WTC11 (cell line): ENCODE data around the gene RTKN. TPM values are rescaled to one million over a fixed set of nuclear protein-coding genes. Genes with fewer than 3 reads are reported as not detected.

Experiments
- ATAC-seq: fragments of 200-7000 bp; cut with Tn5 transposase; 2 replicates; pipeline ENCODE4 v1.10.0; 2021; ENCODE audit warnings: mild to moderate bottlenecking, moderate library complexity
- CTCF ChIA-PET: fragments of 300-600 bp; sonication (Branson Sonifier 250); formaldehyde crosslinking; loops from one replicate; lab custom pipeline; 2021; ENCODE audit warnings: antibody characterized with exemption; lab: Charles Lee
- POLR2A ChIA-PET: fragments of 350-600 bp; sonication (Branson Sonifier 250); formaldehyde crosslinking; loops from one replicate; lab custom pipeline; 2021; ENCODE audit warnings: antibody characterized with exemption; lab: Charles Lee
- DNase-seq: peaks from one replicate; pipeline ENCODE4 v3.0.0; 2021; ENCODE audit warnings: low spot score
- H3K27ac Mint-ChIP-seq: 2 replicates; pipeline ENCODE4 v1.8.0; 2021; ENCODE audit warnings: mixed read lengths
- H3K27me3 Mint-ChIP-seq: 2 replicates; pipeline ENCODE4 v1.8.0; 2021; ENCODE audit warnings: low read depth, mild to moderate bottlenecking, moderate library complexity, mixed read lengths
- H3K36me3 Mint-ChIP-seq: 2 replicates; pipeline ENCODE4 v1.8.0; 2021; ENCODE audit warnings: mixed read lengths
- H3K4me1 Mint-ChIP-seq: 2 replicates; pipeline ENCODE4 v1.8.0; 2022; ENCODE audit warnings: mixed read lengths
- H3K4me3 Mint-ChIP-seq: 2 replicates; pipeline ENCODE4 v1.8.0; 2021; ENCODE audit warnings: mild to moderate bottlenecking, moderate library complexity, mixed read lengths
- H3K9me3 Mint-ChIP-seq: 2 replicates; pipeline ENCODE4 v1.8.0; 2021; ENCODE audit warnings: mixed read lengths
- CREM ChIP-seq: sonication (generic); formaldehyde crosslinking; IDR thresholded peaks from 2 replicates; pipeline ENCODE4 v1.8.1; 2022; ENCODE audit warnings: mild to moderate bottlenecking, missing genetic modification reagents, moderate library complexity
- EMX1 ChIP-seq: fragments of 250-450 bp; sonication (Bioruptor Pico); IDR thresholded peaks from 2 replicates; pipeline ENCODE4 v1.8.0; 2021; ENCODE audit warnings: mild to moderate bottlenecking
- ETV6 ChIP-seq: sonication (generic); formaldehyde crosslinking; IDR thresholded peaks from 2 replicates; pipeline ENCODE4 v1.8.1; 2022; ENCODE audit warnings: mild to moderate bottlenecking, missing genetic modification reagents
- FOXK1 ChIP-seq: sonication (generic); formaldehyde crosslinking; IDR thresholded peaks from 2 replicates; pipeline ENCODE4 v1.8.0; 2022; ENCODE audit warnings: mild to moderate bottlenecking, moderate library complexity, missing genetic modification reagents
- GABPB1 ChIP-seq: sonication (generic); formaldehyde crosslinking; IDR thresholded peaks from 2 replicates; pipeline ENCODE4 v1.8.1; 2023; ENCODE audit warnings: mild to moderate bottlenecking, missing genetic modification reagents
- GTF2I ChIP-seq: fragments of 250-450 bp; sonication (Bioruptor Pico); conservative IDR thresholded peaks from 2 replicates; pipeline ENCODE4 v1.4.0; 2021; ENCODE audit warnings: mild to moderate bottlenecking
- MYBL2 ChIP-seq: sonication (generic); formaldehyde crosslinking; IDR thresholded peaks from 2 replicates; pipeline ENCODE4 v1.8.1; 2023; ENCODE audit warnings: mild to moderate bottlenecking, moderate library complexity, missing genetic modification reagents
- NFYB ChIP-seq: sonication (generic); formaldehyde crosslinking; conservative IDR thresholded peaks from 2 replicates; pipeline ENCODE4 v1.8.0; 2022; ENCODE audit warnings: low read depth, missing genetic modification reagents
- NR2C2 ChIP-seq: sonication (generic); formaldehyde crosslinking; IDR thresholded peaks from 2 replicates; pipeline ENCODE4 v1.8.0; 2022; ENCODE audit warnings: mild to moderate bottlenecking, missing genetic modification reagents
- NR3C1 ChIP-seq: sonication (generic); formaldehyde crosslinking; conservative IDR thresholded peaks from 2 replicates; pipeline ENCODE4 v1.8.1; 2023; ENCODE audit warnings: low read depth, mild to moderate bottlenecking, missing genetic modification reagents
- PRRX2 ChIP-seq: fragments of 250-450 bp; sonication (Bioruptor Pico); IDR thresholded peaks from 2 replicates; pipeline ENCODE4 v1.8.0; 2021; ENCODE audit warnings: mild to moderate bottlenecking
- SP1 ChIP-seq: sonication (generic); formaldehyde crosslinking; conservative IDR thresholded peaks from 2 replicates; pipeline ENCODE4 v1.8.1; 2022; ENCODE audit warnings: missing genetic modification reagents
- ZNF232 ChIP-seq: sonication (generic); formaldehyde crosslinking; IDR thresholded peaks from 2 replicates; pipeline ENCODE4 v1.8.0; 2022; ENCODE audit warnings: mild to moderate bottlenecking, missing genetic modification reagents
- ZNF416 ChIP-seq: fragments of 250-450 bp; sonication (Bioruptor Pico); IDR thresholded peaks from 2 replicates; pipeline ENCODE4 v1.9.0; 2021; ENCODE audit warnings: mild to moderate bottlenecking, inconsistent platforms
- ZNF671 ChIP-seq: fragments of 250-450 bp; sonication (Bioruptor Pico); IDR thresholded peaks from 2 replicates; pipeline ENCODE4 v1.8.0; 2021; ENCODE audit warnings: mild to moderate bottlenecking
- total RNA-seq: library from RNA; stranded (reverse); gene quantifications from 3 replicates; pipeline ENCODE4 v1.2.3, GENCODE V29; 2021
- TF ChIP-seq, protein P1 (sequence below): sonication (generic); formaldehyde crosslinking; IDR thresholded peaks from 2 replicates; pipeline ENCODE4 v1.8.1; 2023; ENCODE audit warnings: mild to moderate bottlenecking, missing genetic modification reagents
- TF ChIP-seq, protein P2 (sequence below): fragments of 250-450 bp; sonication (Bioruptor Pico); IDR thresholded peaks from 2 replicates; pipeline ENCODE4 v1.9.0; 2021; ENCODE audit warnings: mild to moderate bottlenecking, borderline replicate concordance
- TF ChIP-seq, protein P3 (sequence below): sonication (generic); formaldehyde crosslinking; IDR thresholded peaks from 2 replicates; pipeline ENCODE4 v1.8.0; 2023; ENCODE audit warnings: missing genetic modification reagents, mild to moderate bottlenecking, borderline replicate concordance
- TF ChIP-seq, protein P4 (sequence below): sonication (generic); formaldehyde crosslinking; IDR thresholded peaks from 2 replicates; pipeline ENCODE4 v1.8.1; 2022; ENCODE audit warnings: mild to moderate bottlenecking, missing genetic modification reagents, moderate library complexity, borderline replicate concordance

Gene RTKN
- total RNA-seq, 1 experiment from 2014 or later, result 80.1 TPM

DNA sequence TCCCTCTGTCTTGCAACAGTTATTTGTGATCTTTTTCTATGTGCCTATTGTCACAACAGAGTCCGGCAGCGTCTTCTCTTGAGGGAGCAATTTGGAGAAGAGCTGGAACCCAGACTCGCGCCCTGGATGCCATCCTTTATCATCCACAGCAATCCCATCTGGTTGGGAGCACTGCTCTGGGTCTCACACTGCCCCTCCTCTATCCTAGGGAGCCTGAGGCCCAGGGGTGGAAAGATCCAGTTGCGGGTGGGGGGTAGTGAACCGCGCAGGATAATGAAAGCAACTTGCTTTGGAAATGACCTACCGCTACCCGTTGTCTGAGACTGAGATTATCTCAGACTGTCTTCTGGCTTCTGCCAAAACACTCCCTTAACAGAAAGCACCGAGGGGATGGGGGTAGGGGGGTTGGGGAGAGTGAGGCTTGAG is 17.2 kb upstream of the RTKN start (continued):
- no peak for TF ChIP-seq ZNF671
- TF ChIP-seq, protein P1, sequence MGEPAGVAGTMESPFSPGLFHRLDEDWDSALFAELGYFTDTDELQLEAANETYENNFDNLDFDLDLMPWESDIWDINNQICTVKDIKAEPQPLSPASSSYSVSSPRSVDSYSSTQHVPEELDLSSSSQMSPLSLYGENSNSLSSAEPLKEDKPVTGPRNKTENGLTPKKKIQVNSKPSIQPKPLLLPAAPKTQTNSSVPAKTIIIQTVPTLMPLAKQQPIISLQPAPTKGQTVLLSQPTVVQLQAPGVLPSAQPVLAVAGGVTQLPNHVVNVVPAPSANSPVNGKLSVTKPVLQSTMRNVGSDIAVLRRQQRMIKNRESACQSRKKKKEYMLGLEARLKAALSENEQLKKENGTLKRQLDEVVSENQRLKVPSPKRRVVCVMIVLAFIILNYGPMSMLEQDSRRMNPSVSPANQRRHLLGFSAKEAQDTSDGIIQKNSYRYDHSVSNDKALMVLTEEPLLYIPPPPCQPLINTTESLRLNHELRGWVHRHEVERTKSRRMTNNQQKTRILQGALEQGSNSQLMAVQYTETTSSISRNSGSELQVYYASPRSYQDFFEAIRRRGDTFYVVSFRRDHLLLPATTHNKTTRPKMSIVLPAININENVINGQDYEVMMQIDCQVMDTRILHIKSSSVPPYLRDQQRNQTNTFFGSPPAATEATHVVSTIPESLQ, result no peak
- TF ChIP-seq NR2C2 (CRISPR knock-in tag), result no peak

DNA sequence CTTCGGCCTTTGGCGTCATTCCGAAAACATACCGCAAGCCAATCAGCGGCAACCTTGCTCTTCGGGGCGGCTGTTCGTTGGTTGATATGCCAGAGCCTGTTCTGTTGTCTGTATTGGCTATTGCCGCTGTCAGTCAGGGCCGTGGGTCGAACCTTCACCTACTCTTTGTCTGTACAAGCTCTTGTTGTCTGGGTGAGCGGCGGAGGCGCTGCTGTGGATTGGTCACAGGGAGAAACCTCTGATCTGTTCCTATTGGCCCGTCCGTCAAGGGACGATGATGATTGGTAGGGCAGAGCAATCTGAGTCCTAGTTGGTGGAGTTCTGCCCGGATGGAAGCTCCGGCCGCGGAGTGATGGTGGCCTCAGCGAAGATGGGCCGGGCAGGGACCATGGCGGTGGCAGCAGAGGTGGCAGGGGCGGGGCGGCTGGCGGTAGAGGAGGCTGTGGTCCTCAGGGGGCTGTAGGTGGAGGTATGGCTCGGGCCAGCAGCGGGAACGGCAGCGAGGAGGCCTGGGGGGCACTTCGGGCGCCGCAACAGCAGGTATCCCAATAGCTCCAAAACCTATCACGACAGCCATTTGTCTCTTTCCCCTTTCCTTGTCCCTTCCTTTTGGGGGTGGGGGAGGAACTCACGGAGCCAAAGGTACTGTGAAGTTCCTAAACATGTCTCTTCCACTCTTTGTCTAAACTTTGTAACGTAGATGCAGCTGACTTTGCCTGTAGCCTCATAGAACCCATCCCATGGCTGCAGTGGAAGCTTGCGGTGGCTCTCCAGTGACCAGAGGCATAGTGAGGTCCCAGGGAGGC is 16.6 kb upstream of the RTKN start, which contains the start of gene WBP1:
Gene WBP1, plus strand, starts transcription at position 307 of the 806 bp plus-strand sequence. Its CDS starts 165 bp downstream, at position 472.
- ChIA-PET POLR2A (interaction anchor here (0.6 to 2.7 kb wide), 16 partner anchors 9 to 97 kb away, joined by 3 to 29 read pairs (median 5); partner anchors contain the start of genes AUP1, HTRA2, LBX2 and MRPL53), CTCF (interaction anchor here (1.0 to 3.1 kb wide), 14 partner anchors 10 to 124 kb away, joined by 3 to 18 read pairs (median 4); partner anchors contain the start of genes CCDC142 and MRPL53)
- Mint-ChIP-seq H3K27me3 (no peaks in the 10 kb centered on the region), H3K4me3 (peak within 1 kb of the TSS; percentile 96), H3K36me3 (peaks cover 9% of the 10 kb centered on the region), H3K27ac (peak within 1 kb of the TSS; percentile 98), H3K4me1 (peaks cover 36% of the 10 kb centered on the region), H3K9me3 (no peaks in the 10 kb centered on the region)
- peak; percentile 100 for DNase-seq
- TF ChIP-seq, protein P2, sequence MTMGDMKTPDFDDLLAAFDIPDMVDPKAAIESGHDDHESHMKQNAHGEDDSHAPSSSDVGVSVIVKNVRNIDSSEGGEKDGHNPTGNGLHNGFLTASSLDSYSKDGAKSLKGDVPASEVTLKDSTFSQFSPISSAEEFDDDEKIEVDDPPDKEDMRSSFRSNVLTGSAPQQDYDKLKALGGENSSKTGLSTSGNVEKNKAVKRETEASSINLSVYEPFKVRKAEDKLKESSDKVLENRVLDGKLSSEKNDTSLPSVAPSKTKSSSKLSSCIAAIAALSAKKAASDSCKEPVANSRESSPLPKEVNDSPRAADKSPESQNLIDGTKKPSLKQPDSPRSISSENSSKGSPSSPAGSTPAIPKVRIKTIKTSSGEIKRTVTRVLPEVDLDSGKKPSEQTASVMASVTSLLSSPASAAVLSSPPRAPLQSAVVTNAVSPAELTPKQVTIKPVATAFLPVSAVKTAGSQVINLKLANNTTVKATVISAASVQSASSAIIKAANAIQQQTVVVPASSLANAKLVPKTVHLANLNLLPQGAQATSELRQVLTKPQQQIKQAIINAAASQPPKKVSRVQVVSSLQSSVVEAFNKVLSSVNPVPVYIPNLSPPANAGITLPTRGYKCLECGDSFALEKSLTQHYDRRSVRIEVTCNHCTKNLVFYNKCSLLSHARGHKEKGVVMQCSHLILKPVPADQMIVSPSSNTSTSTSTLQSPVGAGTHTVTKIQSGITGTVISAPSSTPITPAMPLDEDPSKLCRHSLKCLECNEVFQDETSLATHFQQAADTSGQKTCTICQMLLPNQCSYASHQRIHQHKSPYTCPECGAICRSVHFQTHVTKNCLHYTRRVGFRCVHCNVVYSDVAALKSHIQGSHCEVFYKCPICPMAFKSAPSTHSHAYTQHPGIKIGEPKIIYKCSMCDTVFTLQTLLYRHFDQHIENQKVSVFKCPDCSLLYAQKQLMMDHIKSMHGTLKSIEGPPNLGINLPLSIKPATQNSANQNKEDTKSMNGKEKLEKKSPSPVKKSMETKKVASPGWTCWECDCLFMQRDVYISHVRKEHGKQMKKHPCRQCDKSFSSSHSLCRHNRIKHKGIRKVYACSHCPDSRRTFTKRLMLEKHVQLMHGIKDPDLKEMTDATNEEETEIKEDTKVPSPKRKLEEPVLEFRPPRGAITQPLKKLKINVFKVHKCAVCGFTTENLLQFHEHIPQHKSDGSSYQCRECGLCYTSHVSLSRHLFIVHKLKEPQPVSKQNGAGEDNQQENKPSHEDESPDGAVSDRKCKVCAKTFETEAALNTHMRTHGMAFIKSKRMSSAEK, result no peak
- TF ChIP-seq ZNF232 (CRISPR knock-in tag) (no peak), GABPB1 (CRISPR knock-in tag) (no peak), NR3C1 (CRISPR knock-in tag) (no peak), NFYB (CRISPR knock-in tag) (peak; percentile 93), MYBL2 (CRISPR knock-in tag) (0 out of 2 replicates have a peak, but pooled peaks have one; percentile 47), ETV6 (CRISPR knock-in tag) (0 out of 2 replicates have a peak, but pooled peaks have one; percentile 23), FOXK1 (peak; percentile 63), SP1 (CRISPR knock-in tag) (peak; percentile 43; the same call in 1 of the 2 replicates), PRRX2 (CRISPR knock-in tag) (0 out of 2 replicates have a peak, but pooled peaks have one; percentile 79), EMX1 (0 out of 2 replicates have a peak, but pooled peaks have one; percentile 62), GTF2I (CRISPR knock-in tag) (no peak), CREM (0 out of 2 replicates have a peak, but pooled peaks have one; percentile 27), ZNF416 (CRISPR knock-in tag) (peak; percentile 43; the same call in 1 of the 2 replicates)
- TF ChIP-seq, protein P3, sequence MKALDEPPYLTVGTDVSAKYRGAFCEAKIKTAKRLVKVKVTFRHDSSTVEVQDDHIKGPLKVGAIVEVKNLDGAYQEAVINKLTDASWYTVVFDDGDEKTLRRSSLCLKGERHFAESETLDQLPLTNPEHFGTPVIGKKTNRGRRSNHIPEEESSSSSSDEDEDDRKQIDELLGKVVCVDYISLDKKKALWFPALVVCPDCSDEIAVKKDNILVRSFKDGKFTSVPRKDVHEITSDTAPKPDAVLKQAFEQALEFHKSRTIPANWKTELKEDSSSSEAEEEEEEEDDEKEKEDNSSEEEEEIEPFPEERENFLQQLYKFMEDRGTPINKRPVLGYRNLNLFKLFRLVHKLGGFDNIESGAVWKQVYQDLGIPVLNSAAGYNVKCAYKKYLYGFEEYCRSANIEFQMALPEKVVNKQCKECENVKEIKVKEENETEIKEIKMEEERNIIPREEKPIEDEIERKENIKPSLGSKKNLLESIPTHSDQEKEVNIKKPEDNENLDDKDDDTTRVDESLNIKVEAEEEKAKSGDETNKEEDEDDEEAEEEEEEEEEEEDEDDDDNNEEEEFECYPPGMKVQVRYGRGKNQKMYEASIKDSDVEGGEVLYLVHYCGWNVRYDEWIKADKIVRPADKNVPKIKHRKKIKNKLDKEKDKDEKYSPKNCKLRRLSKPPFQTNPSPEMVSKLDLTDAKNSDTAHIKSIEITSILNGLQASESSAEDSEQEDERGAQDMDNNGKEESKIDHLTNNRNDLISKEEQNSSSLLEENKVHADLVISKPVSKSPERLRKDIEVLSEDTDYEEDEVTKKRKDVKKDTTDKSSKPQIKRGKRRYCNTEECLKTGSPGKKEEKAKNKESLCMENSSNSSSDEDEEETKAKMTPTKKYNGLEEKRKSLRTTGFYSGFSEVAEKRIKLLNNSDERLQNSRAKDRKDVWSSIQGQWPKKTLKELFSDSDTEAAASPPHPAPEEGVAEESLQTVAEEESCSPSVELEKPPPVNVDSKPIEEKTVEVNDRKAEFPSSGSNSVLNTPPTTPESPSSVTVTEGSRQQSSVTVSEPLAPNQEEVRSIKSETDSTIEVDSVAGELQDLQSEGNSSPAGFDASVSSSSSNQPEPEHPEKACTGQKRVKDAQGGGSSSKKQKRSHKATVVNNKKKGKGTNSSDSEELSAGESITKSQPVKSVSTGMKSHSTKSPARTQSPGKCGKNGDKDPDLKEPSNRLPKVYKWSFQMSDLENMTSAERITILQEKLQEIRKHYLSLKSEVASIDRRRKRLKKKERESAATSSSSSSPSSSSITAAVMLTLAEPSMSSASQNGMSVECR, result peak; percentile 49; the same call in 1 of the 2 replicates
- TF ChIP-seq, protein P4, sequence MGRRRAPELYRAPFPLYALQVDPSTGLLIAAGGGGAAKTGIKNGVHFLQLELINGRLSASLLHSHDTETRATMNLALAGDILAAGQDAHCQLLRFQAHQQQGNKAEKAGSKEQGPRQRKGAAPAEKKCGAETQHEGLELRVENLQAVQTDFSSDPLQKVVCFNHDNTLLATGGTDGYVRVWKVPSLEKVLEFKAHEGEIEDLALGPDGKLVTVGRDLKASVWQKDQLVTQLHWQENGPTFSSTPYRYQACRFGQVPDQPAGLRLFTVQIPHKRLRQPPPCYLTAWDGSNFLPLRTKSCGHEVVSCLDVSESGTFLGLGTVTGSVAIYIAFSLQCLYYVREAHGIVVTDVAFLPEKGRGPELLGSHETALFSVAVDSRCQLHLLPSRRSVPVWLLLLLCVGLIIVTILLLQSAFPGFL (CRISPR knock-in tag), result 0 out of 2 replicates have a peak, but pooled peaks have one; percentile 1
- peak; percentile 89 for ATAC-seq
